Daoy (cell line): Measurements from ENCODE around the gene NBAS. TPM values are rescaled to one million over a fixed set of nuclear protein-coding genes. Genes with fewer than 3 reads are reported as not detected.

ENCODE experiments used
- DNase-seq: peaks from one replicate; pipeline ENCODE4 v3.0.0-alpha.2; 2015; ENCODE audit warnings: low read depth
- total RNA-seq: library from RNA; depleted of rRNA; stranded (reverse); fragments of >200 nt; shearing (Covaris generic); gene quantifications from 2 replicates; pipeline ENCODE4 v1.2.3, GENCODE V29; 2014; rRNA removed

The NBAS gene
- total RNA-seq, 1 experiment from 2014 or later: 30.7 TPM

DNA sequence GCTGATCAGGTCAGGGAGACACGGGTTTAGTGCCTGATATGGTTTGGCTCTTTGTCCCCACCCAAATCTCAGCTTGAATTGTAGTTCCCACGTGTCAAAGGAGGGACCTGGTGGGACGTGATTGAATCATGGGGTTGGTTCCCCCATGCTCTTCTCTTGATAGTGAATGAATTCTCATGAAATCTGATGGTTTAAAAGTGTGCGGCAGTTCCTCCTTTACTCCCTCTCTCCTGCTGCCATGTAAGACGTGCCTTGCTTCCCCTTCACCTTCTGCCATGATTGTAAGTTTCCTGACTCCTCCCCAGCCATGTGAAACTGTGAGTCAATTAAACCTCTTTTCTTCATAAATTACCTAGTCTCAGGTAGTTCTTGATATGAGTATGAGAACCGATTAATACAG, 424.5 kb downstream of the NBAS start:
- DNase-seq: no peak

GRCh38 chr2:15134957-15135356, 426.2 kb downstream of the NBAS start:
- no peak for DNase-seq

GRCh38 chr2:15133461-15133860, 427.7 kb downstream of the NBAS start:
- no peak for DNase-seq

GRCh38 chr2:15128846-15129245, 432.3 kb downstream of the NBAS start:
- no peak for DNase-seq

GRCh38 chr2:15127876-15128275, 433.3 kb downstream of the NBAS start:
- no peak for DNase-seq

DNA sequence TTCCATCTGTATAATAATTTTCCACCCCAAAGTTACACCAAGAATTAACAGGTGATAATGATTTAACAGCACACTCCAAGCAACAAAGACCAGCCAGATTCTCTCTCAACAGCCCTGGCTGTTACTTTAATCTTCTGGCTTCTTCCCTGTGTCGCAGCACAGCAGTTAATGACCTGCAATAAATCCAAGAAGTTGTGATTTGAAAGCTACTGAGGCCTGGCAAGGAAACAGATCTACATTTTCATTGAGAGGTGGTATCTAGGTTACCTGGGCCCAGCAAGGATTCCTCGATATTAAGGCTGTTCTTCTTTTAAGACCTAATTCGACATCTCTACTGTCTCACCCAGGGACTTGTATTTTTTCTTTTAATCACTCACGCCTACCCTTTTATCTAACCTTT, 433.8 kb downstream of the NBAS start:
- DNase-seq: no peak

DNA sequence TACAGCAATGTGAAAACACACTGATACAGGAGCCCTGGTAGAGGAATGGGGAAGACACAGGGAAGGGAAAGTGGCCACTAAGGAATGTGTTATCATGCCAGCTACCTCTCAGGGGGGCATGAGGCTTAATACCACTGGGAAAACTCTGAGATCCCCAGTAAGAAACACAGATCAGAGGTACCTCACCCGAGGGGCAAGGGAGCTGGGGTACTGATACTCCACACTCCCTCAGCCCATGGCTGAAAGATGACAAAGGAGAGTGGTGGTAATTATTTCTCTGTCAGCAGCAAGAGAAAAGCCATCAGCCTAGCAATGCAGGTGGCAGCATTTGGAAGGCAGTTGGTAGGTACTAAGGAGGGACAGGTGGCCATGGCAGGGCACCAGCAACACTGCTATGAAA, 434.8 kb downstream of the NBAS start:
- no peak for DNase-seq

- no peak for DNase-seq
These were observed 438.2 kb downstream of the NBAS start for GRCh38 chr2:15122915-15123314.

GRCh38 chr2:15120631-15121030, 440.5 kb downstream of the NBAS start:
- no peak for DNase-seq

DNA sequence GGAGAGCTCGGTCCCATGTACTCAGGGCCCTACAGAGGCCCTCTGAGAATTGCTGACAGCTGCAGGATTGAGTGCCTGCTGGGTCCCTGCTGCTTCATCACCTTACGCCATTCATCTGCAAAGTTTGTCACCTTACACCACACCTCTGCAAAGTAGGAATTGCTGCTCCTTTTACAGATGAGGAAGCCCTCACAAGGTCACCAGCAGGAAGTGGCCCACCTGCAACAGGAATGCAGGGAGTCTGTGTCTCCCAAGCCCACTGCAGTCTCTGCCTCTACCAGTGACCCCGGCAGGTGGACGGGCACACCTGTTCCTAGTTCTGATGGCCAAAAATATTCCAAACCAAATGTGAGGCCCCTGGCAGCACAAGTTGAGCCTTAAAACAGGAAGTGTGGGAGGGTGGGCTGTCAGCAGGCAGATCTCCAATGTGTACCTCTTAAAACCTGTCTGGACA, 441.4 kb downstream of the NBAS start:
- no peak for DNase-seq

DNA sequence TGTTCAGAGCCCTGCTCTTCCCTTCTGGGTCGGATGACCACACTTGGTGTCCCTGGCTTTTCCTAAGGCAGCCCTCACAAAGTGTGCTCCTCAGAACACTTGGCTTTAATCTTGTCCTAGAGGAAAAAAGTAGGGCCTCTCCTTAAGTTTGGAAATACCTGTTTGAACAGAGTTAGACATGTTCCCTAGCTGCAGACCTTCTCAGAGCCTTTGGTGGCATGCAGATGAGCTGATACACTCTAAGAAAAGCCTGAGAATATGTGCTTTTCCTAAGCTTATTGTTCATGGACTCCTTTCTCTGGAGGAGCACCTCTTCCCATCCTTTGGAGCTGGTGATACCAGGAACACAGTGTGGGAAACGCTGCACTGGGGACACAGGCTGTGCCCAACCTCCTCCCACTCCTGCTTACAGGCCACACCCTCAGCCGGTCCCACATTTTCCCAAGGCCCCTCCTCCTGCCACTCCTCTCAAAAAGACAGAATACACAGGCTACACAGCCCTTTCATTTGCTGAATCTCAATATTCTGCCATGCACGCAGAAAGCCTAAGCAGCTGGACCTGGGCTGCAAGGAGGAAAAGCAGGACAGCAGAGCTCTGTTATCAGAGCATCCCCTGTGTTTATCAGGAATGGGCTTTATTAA, 443.6 kb downstream of the NBAS start:
- DNase-seq: no peak

Other genes starting within 250 kb of the NBAS start
- 134 and 135 TPM in 2 replicates for gene DDX1, start 30.5 kb upstream of the NBAS start, total RNA-seq